ENCODE results near the gene PPP1R17. TPM values are rescaled to one million over a fixed set of nuclear protein-coding genes. Genes with fewer than 3 reads are reported as not detected.

PPP1R17 gene
- not detected for polyA plus RNA-seq

DNA sequence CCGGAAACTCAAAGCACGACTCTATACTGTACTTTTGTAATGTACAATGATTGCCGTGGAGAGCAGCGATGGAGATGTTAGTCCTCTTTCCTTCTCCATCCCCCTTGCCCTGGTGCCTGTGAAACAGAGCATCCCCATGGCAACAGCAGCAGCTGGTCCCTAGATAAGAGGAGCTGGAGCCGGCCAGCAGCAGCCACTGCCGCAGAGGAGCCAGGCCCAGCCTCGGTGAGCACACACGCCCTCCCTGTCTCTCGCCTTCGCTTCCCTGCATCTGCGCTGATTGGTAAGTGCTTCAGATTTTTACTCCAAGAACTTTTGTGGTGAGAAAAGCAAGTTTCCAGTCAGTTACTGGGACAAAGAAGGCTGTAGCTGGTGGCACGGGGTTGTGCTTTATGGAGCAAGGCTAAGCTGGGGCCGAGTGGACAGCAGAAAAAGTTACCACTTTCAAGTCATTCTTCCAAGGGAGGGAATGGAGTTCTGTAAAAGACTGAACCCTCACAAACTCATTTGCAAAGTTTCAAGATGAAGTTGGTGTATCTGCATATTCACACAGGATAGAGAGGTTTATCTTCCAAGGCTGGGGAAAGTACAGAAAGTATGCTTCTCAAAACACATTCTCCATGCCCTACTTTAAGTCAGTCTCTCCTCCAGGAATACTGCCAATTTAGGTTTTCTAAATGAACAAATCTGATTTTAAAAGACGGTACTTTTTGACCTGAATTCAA lies at the start of gene PPP1R17:
Gene PPP1R17, plus strand, starts transcription at position 192 of the 725 bp plus-strand sequence. CDS start 5,227 bp downstream, outside the sequence.
- Mint-ChIP-seq H3K27me3 (no peaks in the 10 kb centered on the region), H3K9me3 (no peaks in the 10 kb centered on the region), H3K4me1 (peaks cover 19 to 27% (median 27%) of the 10 kb centered on the region in 3 donors), H3K36me3 (no peaks in the 10 kb centered on the region), H3K27ac (peak within 1 kb of the TSS in 2 of 3 donors; percentile 3 to 24), H3K4me3 (peak within 1 kb of the TSS in 2 of 4 donors; percentile 64 to 88)

DNA sequence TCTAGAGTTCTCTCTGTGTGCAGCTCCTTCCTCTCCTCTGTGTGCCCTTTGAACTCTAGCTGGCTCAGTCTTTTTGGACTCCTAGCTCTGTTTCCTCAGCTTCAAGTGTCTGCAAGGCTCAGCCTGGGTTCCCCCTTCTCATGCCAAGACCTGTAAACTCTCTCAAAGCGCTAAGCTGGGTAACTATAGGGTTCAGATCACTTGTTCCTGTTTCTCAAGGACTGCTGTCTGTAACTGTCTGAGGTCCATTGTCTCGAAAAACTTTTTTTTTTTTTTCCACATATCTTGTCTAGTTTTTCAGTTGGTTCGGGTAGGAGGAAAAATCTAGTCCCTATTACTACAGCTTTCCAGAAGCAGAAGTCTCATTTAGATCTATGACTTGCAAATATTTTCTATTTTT lies 46.6 kb upstream of the PPP1R17 start:
- Mint-ChIP-seq H3K4me1 (no peaks in the 10 kb centered on the region), H3K27me3 (peaks cover 15% of the 10 kb centered on the region), H3K36me3 (no peaks in the 10 kb centered on the region), H3K4me3 (no peak overlapping the region), H3K9me3 (no peaks in the 10 kb centered on the region), H3K27ac (no peak overlapping the region)

DNA sequence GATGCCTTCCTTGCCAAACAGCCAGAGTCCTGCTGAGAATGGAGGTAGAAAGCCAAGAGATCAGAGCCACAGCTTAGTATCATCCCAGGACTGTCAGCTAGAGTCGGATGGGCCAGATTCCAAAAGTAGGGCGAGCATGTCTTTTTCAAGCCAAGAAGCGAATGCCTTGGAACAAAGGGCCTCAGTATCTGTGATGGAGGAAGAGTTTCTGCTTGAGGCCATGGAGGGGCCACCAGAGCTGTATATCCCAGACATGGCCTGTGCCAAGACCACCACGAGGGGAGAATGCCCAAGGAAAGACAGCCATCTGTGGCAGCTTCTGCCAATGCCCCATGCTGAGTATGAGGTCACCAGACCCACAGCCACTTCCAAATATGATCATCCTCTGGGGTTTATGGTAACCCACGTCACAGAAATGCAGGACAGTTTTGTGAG lies 44.3 kb upstream of the PPP1R17 start:
- no peaks in the 10 kb centered on the region for H3K4me1 Mint-ChIP-seq
- no peaks in the 10 kb centered on the region for H3K36me3 Mint-ChIP-seq
- H3K4me3 Mint-ChIP-seq = no peak overlapping the region
- peak overlapping the region in 1 of 3 donors; percentile 21 for H3K27ac Mint-ChIP-seq
- H3K27me3 Mint-ChIP-seq = peaks cover 15% of the 10 kb centered on the region
- no peaks in the 10 kb centered on the region for H3K9me3 Mint-ChIP-seq

DNA sequence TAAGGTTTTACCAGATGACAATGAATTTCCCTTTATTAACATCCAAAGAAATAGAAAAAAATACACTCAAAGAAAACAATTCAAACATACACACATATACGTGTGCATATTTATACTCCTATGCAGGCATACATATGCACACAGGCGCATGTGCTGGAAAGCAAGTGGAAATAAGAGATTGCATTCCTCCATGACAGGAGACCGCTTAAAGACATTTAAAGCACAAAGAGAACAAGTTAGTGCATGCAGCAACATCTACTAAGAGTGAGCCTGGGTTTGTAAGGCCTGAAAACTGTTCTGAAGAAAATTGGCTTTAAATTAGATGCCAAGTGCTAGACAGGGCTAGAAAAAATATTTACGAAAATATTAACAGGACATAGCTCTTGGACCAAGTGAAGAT lies 40.1 kb upstream of the PPP1R17 start:
- H3K27ac Mint-ChIP-seq = no peak overlapping the region
- no peaks in the 10 kb centered on the region for H3K9me3 Mint-ChIP-seq
- H3K4me3 Mint-ChIP-seq = no peak overlapping the region
- H3K4me1 Mint-ChIP-seq = no peaks in the 10 kb centered on the region
- H3K36me3 Mint-ChIP-seq = no peaks in the 10 kb centered on the region
- H3K27me3 Mint-ChIP-seq = peaks cover 9% of the 10 kb centered on the region

DNA sequence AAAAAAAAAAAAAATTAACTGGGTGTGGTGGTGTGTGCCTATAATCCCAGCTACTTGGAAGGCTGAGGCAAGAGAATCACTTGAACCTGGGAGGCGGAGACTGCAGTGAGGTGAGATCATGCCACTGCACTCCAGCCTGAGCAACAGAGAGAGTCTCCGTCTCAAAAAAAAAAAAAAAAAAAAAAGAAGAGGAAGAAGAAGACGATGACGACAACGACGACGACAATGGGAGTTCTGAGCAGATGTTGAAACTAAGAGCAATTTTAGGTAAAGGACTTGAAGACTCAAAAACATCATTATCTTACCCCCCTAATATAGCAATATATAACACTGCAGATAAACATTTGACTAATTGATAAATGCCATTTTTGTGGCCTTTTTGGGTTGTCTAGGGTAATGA lies 39.5 kb upstream of the PPP1R17 start:
- H3K27me3 Mint-ChIP-seq = peaks cover 6% of the 10 kb centered on the region
- H3K9me3 Mint-ChIP-seq = no peaks in the 10 kb centered on the region
- H3K36me3 Mint-ChIP-seq = no peaks in the 10 kb centered on the region
- no peaks in the 10 kb centered on the region for H3K4me1 Mint-ChIP-seq
- H3K27ac Mint-ChIP-seq = no peak overlapping the region
- no peak overlapping the region for H3K4me3 Mint-ChIP-seq

DNA sequence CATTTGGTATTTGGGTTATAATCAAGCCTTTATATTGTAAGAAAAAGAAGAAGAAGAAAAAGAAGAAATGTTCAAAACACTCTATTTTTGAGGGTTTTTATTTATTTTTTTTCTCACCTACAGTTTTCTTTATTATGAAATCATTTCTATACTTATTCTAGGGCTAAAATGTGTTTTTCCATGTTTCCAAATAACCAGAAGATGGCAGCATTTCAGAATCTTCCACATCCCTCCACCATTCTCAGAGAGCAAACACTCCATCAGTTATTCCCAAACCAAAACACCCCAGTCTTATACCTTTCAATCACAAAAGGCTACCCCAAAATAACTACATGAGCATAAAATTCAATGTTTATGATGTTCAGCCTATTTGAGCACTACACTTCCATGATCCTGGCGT lies 38.7 kb upstream of the PPP1R17 start:
- no peaks in the 10 kb centered on the region for H3K9me3 Mint-ChIP-seq
- no peak overlapping the region for H3K4me3 Mint-ChIP-seq
- no peak overlapping the region for H3K27ac Mint-ChIP-seq
- peaks cover 3% of the 10 kb centered on the region for H3K27me3 Mint-ChIP-seq
- H3K36me3 Mint-ChIP-seq = no peaks in the 10 kb centered on the region
- H3K4me1 Mint-ChIP-seq = no peaks in the 10 kb centered on the region

DNA sequence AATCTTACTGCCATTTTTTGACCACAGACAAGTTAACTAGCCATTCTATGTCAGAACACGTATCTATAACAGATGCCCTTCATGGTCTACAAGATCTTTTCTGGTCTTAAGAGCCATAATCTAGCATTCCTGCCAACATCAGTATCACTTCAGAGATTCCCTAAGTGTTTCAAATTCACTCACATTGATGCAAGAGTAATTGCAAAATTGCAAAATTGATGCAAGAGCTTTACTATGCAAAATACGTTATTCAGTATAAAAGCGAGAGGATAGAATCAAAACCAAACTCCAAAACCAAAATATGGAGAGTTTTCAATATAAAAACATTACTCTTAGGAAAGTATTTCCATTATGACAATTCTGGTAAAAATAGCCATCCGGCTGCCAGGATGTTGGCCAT lies 38.1 kb upstream of the PPP1R17 start:
- H3K4me3 Mint-ChIP-seq = no peak overlapping the region
- H3K27me3 Mint-ChIP-seq = no peaks in the 10 kb centered on the region
- H3K36me3 Mint-ChIP-seq = no peaks in the 10 kb centered on the region
- no peaks in the 10 kb centered on the region for H3K9me3 Mint-ChIP-seq
- H3K27ac Mint-ChIP-seq = no peak overlapping the region
- H3K4me1 Mint-ChIP-seq = no peaks in the 10 kb centered on the region

DNA sequence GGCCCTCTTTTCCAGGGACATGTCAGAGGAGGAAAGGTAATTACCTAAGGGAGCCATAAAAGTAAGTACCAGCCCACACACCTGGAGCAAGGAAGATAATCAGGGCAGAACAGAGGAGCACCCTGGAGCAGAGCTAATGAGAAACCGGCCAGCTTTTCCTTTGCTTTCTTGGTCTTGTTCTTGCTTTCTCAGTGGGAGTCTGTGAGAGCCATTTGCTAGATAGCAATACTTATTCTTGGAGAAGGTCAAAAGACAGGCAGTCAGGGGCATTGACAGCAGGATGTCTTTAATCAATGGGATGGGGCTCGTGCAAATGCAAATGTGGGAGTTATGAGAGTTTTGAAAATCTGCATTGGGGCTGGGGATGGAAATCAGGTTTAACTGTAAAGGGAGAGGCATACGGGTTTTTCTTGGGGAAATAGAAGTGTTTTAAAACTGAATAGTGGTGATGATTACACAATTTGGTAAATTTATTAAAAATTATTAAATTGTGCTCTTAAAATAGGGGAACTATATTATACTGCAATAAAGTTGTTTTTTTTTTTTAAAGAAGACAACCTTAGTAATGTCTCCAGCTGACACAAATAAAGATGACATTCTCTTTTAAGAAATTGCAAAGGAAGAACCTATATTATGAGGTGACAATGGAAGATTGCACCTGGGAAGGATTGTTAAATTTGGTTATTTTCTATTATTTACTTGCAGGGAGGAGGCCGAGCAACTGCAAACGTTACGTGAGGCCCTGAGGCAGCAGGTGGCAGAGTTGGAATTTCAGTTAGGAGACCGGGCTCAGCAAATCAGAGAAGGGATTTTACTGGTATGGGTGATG lies 35.6 kb upstream of the PPP1R17 start:
- Mint-ChIP-seq H3K4me3 (no peak overlapping the region), H3K4me1 (no peaks in the 10 kb centered on the region), H3K27me3 (peaks cover 4% of the 10 kb centered on the region), H3K27ac (no peak overlapping the region), H3K9me3 (no peaks in the 10 kb centered on the region), H3K36me3 (no peaks in the 10 kb centered on the region)

DNA sequence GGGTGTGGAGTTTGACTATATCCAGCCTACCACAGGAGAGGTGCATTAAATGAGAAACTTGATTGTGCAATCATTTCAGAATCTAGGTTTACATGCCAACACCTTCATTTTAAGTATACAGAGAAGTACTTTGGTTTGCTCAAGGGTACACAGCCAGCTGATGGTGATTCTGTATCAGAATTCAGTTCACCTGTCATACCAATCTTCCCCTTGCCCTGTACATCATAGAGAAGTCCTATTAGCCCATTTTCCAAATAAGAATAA lies 35.0 kb upstream of the PPP1R17 start:
- H3K27ac Mint-ChIP-seq = no peak overlapping the region
- H3K4me1 Mint-ChIP-seq = no peaks in the 10 kb centered on the region
- H3K36me3 Mint-ChIP-seq = no peaks in the 10 kb centered on the region
- H3K27me3 Mint-ChIP-seq = peaks cover 4% of the 10 kb centered on the region
- no peaks in the 10 kb centered on the region for H3K9me3 Mint-ChIP-seq
- no peak overlapping the region for H3K4me3 Mint-ChIP-seq

DNA sequence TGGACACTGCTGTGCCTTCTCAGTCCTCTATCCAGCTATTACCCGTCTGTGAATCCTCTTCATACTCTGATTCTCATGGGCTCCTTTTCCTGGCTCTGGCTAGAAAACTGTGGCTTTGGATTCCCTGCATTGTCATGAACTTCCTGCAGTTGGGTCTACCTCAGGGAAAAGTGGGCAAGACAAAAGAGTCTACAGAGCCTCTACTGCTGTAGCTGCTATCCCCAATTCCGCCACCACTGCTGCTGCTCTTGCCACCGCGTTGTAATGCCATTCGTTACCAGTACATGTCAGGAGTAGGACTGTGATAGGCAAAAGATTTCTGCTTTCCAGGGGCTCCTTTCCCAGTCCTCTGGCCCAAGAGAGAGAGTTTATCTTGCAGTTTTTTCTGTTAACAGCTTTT lies 23.9 kb upstream of the PPP1R17 start:
- Mint-ChIP-seq H3K4me1 (peaks cover 0 to 1% (median 0%) of the 10 kb centered on the region in 3 donors), H3K27me3 (no peaks in the 10 kb centered on the region), H3K4me3 (no peak overlapping the region), H3K36me3 (no peaks in the 10 kb centered on the region), H3K9me3 (peaks cover 2 to 3% (median 2%) of the 10 kb centered on the region in 3 donors), H3K27ac (no peak overlapping the region)

DNA sequence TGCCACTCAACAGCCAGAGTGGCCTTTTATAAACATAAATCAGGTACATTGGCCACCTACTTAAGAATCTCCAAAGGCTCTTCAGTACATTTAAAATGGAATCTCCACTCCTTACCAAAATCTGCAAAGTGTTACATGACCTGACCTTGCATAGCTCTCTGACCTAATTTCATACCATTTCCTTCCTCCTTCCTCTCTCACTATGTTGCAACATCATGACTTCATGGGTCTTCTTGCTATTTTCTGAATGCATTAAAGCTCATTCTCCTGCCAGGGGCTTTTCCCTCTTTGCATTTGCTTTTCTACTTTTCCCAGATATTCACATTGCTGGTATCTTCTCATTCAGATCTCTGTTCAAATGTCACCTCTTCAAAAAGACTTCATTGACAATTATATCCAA lies 22.1 kb upstream of the PPP1R17 start:
- peaks cover 0 to 1% (median 0%) of the 10 kb centered on the region in 3 donors for H3K4me1 Mint-ChIP-seq
- no peaks in the 10 kb centered on the region for H3K27me3 Mint-ChIP-seq
- H3K4me3 Mint-ChIP-seq = no peak overlapping the region
- H3K27ac Mint-ChIP-seq = no peak overlapping the region
- H3K9me3 Mint-ChIP-seq = peaks cover 2 to 3% (median 2%) of the 10 kb centered on the region in 3 donors
- no peaks in the 10 kb centered on the region for H3K36me3 Mint-ChIP-seq

DNA sequence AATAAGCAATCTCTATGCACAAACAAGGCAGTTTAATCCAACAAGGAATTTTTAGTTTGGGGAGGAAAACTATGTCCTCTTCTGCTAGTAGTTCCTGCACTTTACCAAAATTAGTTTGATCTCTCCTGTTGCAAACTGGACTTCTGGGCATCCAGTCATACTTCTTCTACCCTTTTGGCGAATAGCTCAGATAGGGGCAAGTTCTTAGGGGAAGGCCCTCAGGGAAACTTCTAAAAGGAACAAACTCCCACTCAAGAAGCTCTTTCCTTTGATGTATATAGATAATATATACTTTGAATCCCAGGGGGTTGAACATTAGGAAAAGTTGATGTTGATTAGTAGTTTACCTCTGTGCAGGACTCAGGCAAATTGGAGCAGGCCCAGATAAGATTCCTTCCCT lies 21.5 kb upstream of the PPP1R17 start:
- Mint-ChIP-seq H3K27ac (no peak overlapping the region), H3K36me3 (no peaks in the 10 kb centered on the region), H3K9me3 (peaks cover 1 to 2% (median 2%) of the 10 kb centered on the region in 3 donors), H3K27me3 (peaks cover 4% of the 10 kb centered on the region), H3K4me1 (peaks cover 0 to 1% (median 0%) of the 10 kb centered on the region in 3 donors), H3K4me3 (no peak overlapping the region)

DNA sequence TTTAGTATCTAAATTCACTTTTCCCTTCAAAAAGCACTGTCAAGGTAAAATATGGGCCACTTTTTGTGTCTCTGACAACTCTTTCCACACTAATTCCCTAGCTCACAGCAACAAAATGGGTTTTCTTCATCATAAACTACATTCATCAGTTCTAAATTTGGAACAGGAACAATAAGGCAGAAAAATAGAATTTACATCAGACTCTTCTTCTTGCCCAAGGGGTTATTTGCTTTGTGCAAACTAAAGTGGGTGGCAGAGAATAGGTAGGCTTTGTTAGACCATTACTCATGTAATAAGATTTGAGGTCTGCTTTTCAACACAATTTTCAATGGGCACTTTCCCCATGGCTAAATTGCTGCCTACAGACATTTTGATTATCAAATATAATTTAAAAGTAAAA lies 17.6 kb upstream of the PPP1R17 start:
- Mint-ChIP-seq H3K4me1 (no peaks in the 10 kb centered on the region), H3K27ac (no peak overlapping the region), H3K9me3 (peaks cover 0 to 1% (median 0%) of the 10 kb centered on the region in 3 donors), H3K27me3 (peaks cover 9% of the 10 kb centered on the region), H3K4me3 (no peak overlapping the region), H3K36me3 (no peaks in the 10 kb centered on the region)

DNA sequence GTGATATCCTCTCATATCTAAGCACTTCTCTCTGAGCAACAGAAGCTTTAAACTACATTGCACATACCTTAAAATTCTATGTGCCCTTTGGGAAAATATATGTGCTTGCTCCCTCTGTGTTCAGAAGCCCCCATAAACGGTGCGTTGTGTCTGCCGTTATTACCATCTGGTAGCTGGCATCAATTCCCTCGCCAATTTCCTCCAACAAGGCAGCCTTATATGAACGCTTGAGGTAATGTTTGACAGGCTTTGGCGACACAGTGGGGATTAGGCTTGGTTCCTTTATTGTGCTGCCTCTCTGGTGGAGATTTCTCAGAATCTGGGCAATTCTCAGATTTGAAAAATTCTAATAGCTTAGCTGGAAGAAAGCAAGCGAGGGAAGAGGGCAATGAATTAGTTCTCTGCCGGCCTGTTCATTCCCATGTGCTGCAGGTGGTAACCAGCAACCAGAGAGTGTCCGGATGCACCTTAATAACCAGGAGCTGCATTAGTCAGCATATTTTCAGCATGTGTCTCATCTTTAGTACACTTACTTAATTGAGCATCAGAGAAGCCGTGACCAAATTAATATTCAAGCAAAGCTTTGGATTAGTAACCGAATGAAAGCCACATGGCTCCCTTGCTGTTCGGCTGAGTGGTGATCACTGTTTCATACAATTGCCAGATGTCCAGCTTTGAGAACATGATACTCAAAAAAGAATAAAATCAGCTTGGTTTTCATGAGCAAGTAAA lies 7.3 kb upstream of the PPP1R17 start:
- no peaks in the 10 kb centered on the region for H3K4me1 Mint-ChIP-seq

More for the DNA sequence above, 7.3 kb upstream of the PPP1R17 start:
- no peak overlapping the region for H3K4me3 Mint-ChIP-seq
- no peaks in the 10 kb centered on the region for H3K27me3 Mint-ChIP-seq
- H3K9me3 Mint-ChIP-seq = peaks cover 0 to 4% (median 0%) of the 10 kb centered on the region in 3 donors
- no peak overlapping the region for H3K27ac Mint-ChIP-seq
- peaks cover 2% of the 10 kb centered on the region for H3K36me3 Mint-ChIP-seq

All from IgD-negative memory B cell (primary cell).